Keratinocyte (primary cell): ENCODE data around the gene ACSL4. TPM values are rescaled to one million over a fixed set of nuclear protein-coding genes. Genes with fewer than 3 reads are reported as not detected.

Experiments
- DNase-seq: peaks from one replicate; pipeline ENCODE4 v3.0.0-alpha.2; 2011; ENCODE audit warnings: low read depth, missing footprints, low spot score
- FAIRE-seq: peaks from 2 replicates; lab custom pipeline; 2011; peaks lifted over from hg19 to GRCh38; lab: Jason Lieb, UNC
- H2AFZ ChIP-seq: 2 replicates; pipeline ENCODE4 v1.6.0; 2012; ENCODE audit warnings: low read length, control low read depth, inconsistent platforms; ENCODE audit not compliant: control insufficient read depth
- H3K27ac ChIP-seq: 2 replicates; pipeline ENCODE4 v1.5.1; 2011; ENCODE audit warnings: low read length; ENCODE audit not compliant: control insufficient read depth, insufficient read depth
- H3K27me3 ChIP-seq: 3 replicates; pipeline ENCODE4 v1.6.0; 2011; ENCODE audit warnings: low read length; ENCODE audit not compliant: control insufficient read depth, insufficient read depth; ENCODE audit errors: extremely low read depth
- H3K36me3 ChIP-seq, 2 experiments: 2 replicates in 1 of 2; 3 replicates in 1 of 2; pipeline ENCODE4 v1.5.1; 2011; ENCODE audit warnings: low read length in 2 of 2, mild to moderate bottlenecking in 1 of 2; ENCODE audit not compliant: control insufficient read depth in 2 of 2, insufficient read depth in 2 of 2; ENCODE audit errors: extremely low read depth in 1 of 2
- H3K4me1 ChIP-seq: 3 replicates; pipeline ENCODE4 v1.5.1; 2011; ENCODE audit warnings: low read length; ENCODE audit not compliant: control insufficient read depth, insufficient read depth; ENCODE audit errors: extremely low read depth
- H3K4me2 ChIP-seq: 3 replicates; pipeline ENCODE4 v1.6.0; 2011; ENCODE audit warnings: low read depth, low read length; ENCODE audit not compliant: control insufficient read depth, insufficient read depth; ENCODE audit errors: extremely low read depth
- H3K4me3 ChIP-seq, 3 experiments: fragments of 200-600 bp in 1 of 3; sonication (generic) in 1 of 3; 2 replicates in 2 of 3; 3 replicates in 1 of 3; pipeline ENCODE4 v1.5.1; 2011 to 2016; ENCODE audit warnings: low read length in 3 of 3, mild to moderate bottlenecking in 3 of 3, control low read depth in 2 of 3, inconsistent platforms in 1 of 3, low read depth in 1 of 3, mixed read lengths in 1 of 3, mixed run types in 1 of 3, moderate library complexity in 1 of 3; ENCODE audit not compliant: control insufficient read depth in 2 of 3, insufficient read depth in 2 of 3; ENCODE audit errors: extremely low read depth in 1 of 3
- H3K79me2 ChIP-seq: 2 replicates; pipeline ENCODE4 v1.6.0; 2012; ENCODE audit warnings: low read length; ENCODE audit not compliant: control insufficient read depth, insufficient read depth
- H3K9ac ChIP-seq: 3 replicates; pipeline ENCODE4 v1.6.0; 2011; ENCODE audit warnings: low read length; ENCODE audit not compliant: control insufficient read depth, insufficient read depth; ENCODE audit errors: extremely low read depth
- H3K9me1 ChIP-seq: 3 replicates; pipeline ENCODE4 v1.6.0; 2011; ENCODE audit warnings: low read length; ENCODE audit not compliant: control insufficient read depth, insufficient read depth; ENCODE audit errors: extremely low read depth
- H3K9me3 ChIP-seq: 2 replicates; pipeline ENCODE4 v1.5.1; 2012; ENCODE audit warnings: low read depth, low read length; ENCODE audit not compliant: control insufficient read depth
- H4K20me1 ChIP-seq: 3 replicates; pipeline ENCODE4 v1.6.0; 2011; ENCODE audit warnings: low read length; ENCODE audit not compliant: control insufficient read depth, insufficient read depth; ENCODE audit errors: extremely low read depth
- CTCF ChIP-seq, 3 experiments: IDR thresholded peaks in 1 of 3; conservative IDR thresholded peaks in 1 of 3; optimal IDR thresholded peaks in 1 of 3; 2 replicates in 2 of 3; 3 replicates in 1 of 3; pipeline versions ENCODE3 to v1.5.1; 2011; ENCODE audit warnings: low read length in 3 of 3, mild to moderate bottlenecking in 3 of 3, moderate library complexity in 2 of 3, control low read depth in 1 of 3, inconsistent platforms in 1 of 3; ENCODE audit not compliant: insufficient read depth in 2 of 3; ENCODE audit errors: extremely low read depth in 1 of 3
- EZH2 ChIP-seq: IDR thresholded peaks from one replicate; pipeline ENCODE4 v1.6.1; 2012; ENCODE audit warnings: inconsistent platforms, mild to moderate bottlenecking, low read length, moderate library complexity
- dilution Hi-C: fragments of 300-500 bp; cut with MboI; formaldehyde crosslinking; loops from one replicate; pipeline ENCODE4 v1.7.0; 2020; ENCODE audit warnings: low sequenced_read_pairs; ENCODE audit not compliant: extremely low pct_ligation_motif_present
- polyA plus RNA-seq, 5 experiments: library from polyadenylated mRNA; depleted of rRNA in 3 of 5; stranded (reverse) in 3 of 5; stranded (forward) in 1 of 5; unstranded in 1 of 5; fragments of >200 nt; gene quantifications; 1 replicate in 1 of 5; 2 replicates in 3 of 5; 3 replicates in 1 of 5; pipeline versions ENCODE4 v1.2.1 to v1.2.3, GENCODE V29; 2011 to 2012; ENCODE audit warnings: missing spikeins in 2 of 5, low read depth in 1 of 5, low replicate concordance in 1 of 5
- small RNA-seq, 3 experiments: library from RNA; depleted of rRNA; stranded (forward); fragments of <200 nt; gene quantifications; one replicate each; pipeline ENCODE3, GENCODE V24; 2012; ENCODE audit warnings: low read depth in 3 of 3, low replicate concordance in 1 of 3; ENCODE audit not compliant: insufficient read length in 3 of 3

The ACSL4 gene
- polyA plus RNA-seq, 1 donor (not counting 4 experiments of a cell fraction or from before 2014, with no cell fraction given): 78.3 TPM

GRCh38 chrX:109600237-109600651, 132.8 kb downstream of the ACSL4 start:
- Histone ChIP-seq H3K36me3 (no peaks in the 10 kb centered on the region), H2AFZ (no peak overlapping the region), H3K4me3 (no peak overlapping the region), H3K9ac (no peak overlapping the region), H3K4me1 (no peaks in the 10 kb centered on the region), H3K27ac (no peak overlapping the region), H3K4me2 (no peak overlapping the region), H3K79me2 (no peaks in the 10 kb centered on the region), H3K9me3 (no peaks in the 10 kb centered on the region), H4K20me1 (no peaks in the 10 kb centered on the region), H3K9me1 (no peaks in the 10 kb centered on the region), H3K27me3 (peaks cover 27% of the 10 kb centered on the region)
- DNase-seq (no peak), FAIRE-seq (no peak)
- dilution Hi-C loops: no loop called here
- TF ChIP-seq CTCF (optimal IDR thresholded peaks at IDR 0.05 in 1 of 3, IDR thresholded peaks at IDR 0.05 in 1 of 3, conservative IDR thresholded peaks at IDR 0.05 in 1 of 3; ENCODE audit: extremely low read depth in 1 of 3, insufficient read depth in 2 of 3, low read length in 3 of 3): no peak
- no peak for TF ChIP-seq EZH2

GRCh38 chrX:109596015-109596414, 137.0 kb downstream of the ACSL4 start:
- dilution Hi-C loops: no loop called here
- Histone ChIP-seq H3K27me3 (peaks cover 13% of the 10 kb centered on the region), H3K9me3 (no peaks in the 10 kb centered on the region), H2AFZ (no peak overlapping the region), H3K9ac (no peak overlapping the region), H4K20me1 (no peaks in the 10 kb centered on the region), H3K36me3 (no peaks in the 10 kb centered on the region), H3K4me2 (no peak overlapping the region), H3K9me1 (no peaks in the 10 kb centered on the region), H3K27ac (no peak overlapping the region), H3K79me2 (no peaks in the 10 kb centered on the region), H3K4me3 (no peak overlapping the region), H3K4me1 (no peaks in the 10 kb centered on the region)
- no peak for TF ChIP-seq CTCF (optimal IDR thresholded peaks at IDR 0.05 in 1 of 3, IDR thresholded peaks at IDR 0.05 in 1 of 3, conservative IDR thresholded peaks at IDR 0.05 in 1 of 3; ENCODE audit: extremely low read depth in 1 of 3, insufficient read depth in 2 of 3, low read length in 3 of 3)
- no peak for TF ChIP-seq EZH2
- no peak for DNase-seq
- FAIRE-seq: no peak

Small RNA genes lying within 50 kb of the gene (small RNA-seq; reads per million reads assigned to genes)
- 0 reads per million in 3 experiments for gene AL118496.2
- gene RF00019: 0 reads per million in 3 experiments

Other genes starting within 250 kb of the ACSL4 start
- gene NXT2, start 196.4 kb downstream of the ACSL4 start, polyA plus RNA-seq: 3.8 to 7.7 TPM (median 4.8 TPM) in 3 replicates
- 0.12 to 0.46 TPM (median 0.31 TPM) in 3 replicates for gene KCNE5, start 108.1 kb downstream of the ACSL4 start, polyA plus RNA-seq